HG02623 (cell line): ENCODE measurements around the gene CLDN7.
A peak's percentile ranks its signal among the peaks of the same experiment; 100 is the strongest.

Experiments
- ATAC-seq: cut with Tn5 transposase; IDR thresholded peaks from one replicate; pipeline ENCODE4 v1.9.1; 2021; ENCODE audit warnings: moderate library complexity; ENCODE audit not compliant: unreplicated experiment

CLDN7 gene

DNA sequence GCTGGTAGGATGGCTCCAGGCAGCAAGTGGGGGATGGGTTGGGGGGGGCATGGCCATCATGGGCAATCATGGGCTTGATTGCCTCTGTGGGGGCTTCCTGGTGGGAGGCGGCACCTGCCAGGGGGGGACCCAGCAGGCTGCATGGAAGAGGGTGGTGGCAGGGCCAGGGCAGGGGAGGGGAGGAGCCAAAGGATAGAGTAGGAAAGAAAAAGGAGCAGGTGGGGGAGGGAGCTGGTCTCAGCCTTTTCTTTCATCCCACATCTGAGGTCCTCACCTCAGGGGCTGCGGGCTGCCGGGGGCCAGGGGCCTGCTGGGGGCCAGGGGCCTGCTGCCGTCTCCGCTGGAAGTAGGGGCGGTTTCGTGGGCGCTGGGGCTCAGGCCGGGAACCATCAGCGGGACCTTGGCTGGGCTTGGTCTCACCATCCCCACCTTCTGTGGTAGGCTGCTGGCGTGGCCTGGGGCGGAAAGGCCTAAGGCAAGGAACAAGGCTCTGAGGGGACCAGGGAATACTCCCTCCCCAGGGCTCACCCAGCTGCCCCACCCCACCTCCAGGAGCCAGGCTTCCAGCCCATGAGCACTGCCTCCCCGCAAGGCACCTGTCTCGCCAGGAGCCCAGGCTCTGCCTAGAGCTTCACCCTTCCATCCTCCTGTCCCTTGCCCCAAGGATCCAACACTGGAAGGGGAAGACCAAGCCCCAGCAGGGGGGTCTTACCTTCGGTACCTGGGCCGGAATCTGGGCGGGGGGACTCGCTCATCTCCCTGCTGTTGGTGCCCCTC, 27.2 kb upstream of the CLDN7 start:
- no peak for ATAC-seq

DNA sequence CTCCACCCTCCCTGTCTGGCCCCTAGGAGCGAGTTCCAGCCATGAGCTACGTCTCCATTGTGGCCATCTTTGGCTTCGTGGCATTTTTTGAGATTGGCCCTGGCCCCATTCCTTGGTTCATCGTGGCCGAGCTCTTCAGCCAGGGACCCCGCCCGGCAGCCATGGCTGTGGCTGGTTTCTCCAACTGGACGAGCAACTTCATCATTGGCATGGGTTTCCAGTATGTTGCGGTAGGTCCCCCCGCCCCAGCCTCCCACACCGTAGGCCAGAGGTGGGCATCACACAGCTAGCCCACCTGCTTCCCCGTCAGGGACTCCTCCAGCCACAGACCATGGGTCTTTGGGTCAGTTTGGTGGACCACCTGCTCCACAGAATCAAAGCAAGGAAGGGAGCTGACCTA, 23.4 kb upstream of the CLDN7 start:
- no peak for ATAC-seq

DNA sequence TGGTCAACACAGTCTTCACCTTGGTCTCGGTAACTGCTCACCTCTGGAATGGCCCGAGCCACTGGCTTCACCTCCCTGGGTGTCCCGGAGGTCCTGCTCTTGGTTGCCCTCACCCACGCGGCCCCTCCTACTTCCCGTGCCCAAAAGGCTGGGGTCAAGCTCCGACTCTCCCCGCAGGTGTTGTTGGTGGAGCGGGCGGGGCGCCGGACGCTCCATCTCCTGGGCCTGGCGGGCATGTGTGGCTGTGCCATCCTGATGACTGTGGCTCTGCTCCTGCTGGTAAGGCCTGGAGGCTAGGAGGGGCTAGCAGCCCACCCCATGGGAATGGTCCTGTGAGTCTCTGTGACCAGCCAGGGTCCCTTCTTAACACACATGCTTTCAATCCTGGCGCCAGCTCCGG, 22.6 kb upstream of the CLDN7 start:
- ATAC-seq: no peak

DNA sequence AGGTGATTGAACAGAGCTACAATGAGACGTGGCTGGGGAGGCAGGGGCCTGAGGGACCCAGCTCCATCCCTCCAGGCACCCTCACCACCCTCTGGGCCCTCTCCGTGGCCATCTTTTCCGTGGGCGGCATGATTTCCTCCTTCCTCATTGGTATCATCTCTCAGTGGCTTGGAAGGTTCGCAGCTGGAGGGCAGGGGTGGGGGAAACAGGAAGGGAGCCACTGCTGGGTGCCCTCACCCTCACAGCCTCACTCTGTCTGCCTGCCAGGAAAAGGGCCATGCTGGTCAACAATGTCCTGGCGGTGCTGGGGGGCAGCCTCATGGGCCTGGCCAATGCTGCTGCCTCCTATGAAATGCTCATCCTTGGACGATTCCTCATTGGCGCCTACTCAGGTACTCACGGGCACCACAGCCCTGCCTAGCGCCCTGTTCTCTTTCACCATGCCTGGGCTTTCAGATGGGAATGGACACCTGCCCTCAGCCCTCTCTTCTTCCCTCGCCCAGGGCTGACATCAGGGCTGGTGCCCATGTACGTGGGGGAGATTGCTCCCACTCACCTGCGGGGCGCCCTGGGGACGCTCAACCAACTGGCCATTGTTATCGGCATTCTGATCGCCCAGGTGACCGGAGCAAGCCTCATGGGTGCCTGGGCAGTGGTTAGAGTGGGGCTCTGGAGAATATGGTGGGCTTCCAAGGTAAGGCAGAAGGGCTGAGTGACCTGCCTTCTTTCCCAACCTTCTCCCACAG, 21.4 kb upstream of the CLDN7 start:
- ATAC-seq: no peak

DNA sequence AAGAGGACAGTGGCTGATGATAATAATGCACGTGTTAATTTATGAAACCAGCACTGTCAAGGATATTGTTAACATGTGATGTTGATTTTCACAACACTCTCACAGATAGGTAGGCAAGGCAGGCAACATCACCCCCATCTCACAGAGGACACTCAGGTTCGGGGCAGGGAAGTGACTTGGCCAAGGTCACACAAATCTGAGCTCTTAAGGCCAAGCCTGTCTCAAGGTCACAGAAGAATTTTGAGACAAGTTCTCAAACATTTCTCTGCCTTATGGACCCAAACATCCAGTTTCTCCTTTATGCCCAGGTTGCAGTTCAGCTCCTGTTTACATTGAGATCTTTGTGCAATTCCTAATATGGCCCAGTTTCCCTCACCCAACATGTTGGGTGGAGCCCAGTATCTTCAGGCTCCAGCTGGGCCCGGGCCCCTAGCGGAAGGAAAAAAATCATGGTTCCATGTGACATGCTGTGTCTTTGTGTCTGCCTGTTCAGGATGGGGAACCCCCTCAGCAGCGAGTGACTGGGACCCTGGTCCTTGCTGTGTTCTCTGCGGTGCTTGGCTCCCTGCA, 20.6 kb upstream of the CLDN7 start:
- ATAC-seq: no peak

DNA sequence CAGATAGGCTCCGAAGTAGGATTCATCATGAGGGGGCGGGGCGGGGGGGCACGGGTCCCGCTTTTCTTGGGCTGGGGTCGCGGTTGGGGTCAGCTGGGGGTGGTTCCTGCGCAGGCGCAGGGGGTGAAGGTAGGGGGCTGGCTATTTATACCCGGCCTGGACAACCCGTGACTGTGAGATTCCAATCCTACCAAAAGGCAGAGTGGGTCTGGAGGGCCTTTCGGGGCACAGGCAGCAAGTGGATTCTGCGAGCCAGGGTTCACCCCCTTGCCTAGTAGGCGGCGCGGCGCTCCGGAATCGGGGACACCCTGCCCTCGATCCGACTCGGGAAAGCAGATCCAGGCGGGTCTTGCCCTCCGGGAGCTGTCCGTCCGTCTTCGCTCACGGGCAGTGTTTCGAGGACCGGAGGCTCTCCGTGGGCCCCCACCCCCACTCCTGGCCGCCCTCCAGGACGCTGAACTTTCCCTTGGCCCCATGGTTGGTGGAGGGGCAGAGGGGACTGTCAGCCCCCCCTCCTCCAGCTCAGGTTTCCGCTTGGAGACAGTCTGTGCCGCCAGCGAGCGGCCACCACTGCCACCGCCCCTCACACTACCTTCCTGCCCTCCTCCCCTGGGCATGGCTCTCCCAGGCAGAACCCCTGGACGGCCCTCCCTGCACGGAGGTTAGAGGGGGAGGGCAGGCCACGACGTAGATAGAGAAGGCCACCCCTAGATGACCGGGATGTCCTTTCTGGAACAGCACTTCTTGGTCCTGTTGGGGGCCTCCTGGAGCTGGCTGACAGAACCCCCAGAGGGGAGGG, 19.9 kb upstream of the CLDN7 start:
- ATAC-seq: no peak

DNA sequence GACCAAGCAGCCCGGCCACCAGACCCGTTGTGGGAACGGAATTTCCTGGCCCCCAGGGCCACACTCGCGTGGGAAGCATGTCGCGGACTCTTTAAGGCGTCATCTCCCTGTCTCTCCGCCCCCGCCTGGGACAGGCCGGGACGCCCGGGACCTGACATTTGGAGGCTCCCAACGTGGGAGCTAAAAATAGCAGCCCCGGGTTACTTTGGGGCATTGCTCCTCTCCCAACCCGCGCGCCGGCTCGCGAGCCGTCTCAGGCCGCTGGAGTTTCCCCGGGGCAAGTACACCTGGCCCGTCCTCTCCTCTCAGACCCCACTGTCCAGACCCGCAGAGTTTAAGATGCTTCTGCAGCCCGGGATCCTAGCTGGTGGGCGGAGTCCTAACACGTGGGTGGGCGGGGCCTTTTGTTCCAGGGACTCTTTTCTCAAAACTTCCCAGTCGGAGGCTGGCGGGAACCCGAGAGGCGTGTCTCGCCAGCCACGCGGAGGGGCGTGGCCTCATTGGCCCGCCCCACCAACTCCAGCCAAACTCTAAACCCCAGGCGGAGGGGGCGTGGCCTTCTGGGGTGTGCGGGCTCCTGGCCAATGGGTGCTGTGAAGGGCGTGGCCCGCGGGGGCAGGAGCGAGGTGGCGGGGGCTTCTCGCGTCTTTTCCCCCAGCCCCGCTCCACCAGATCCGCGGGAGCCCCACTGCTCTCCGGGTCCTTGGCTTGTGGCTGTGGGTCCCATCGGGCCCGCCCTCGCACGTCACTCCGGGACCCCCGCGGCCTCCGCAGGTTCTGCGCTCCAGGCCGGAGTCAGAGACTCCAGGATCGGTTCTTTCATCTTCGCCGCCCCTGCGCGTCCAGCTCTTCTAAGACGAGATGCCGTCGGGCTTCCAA, 19.0 kb upstream of the CLDN7 start, which contains the start of gene SLC2A4:
Gene SLC2A4 (plus strand): TSS at position 645 of the 879 bp plus-strand sequence. CDS start 217 bp downstream, at position 862.
- ATAC-seq: peak; percentile 38

DNA sequence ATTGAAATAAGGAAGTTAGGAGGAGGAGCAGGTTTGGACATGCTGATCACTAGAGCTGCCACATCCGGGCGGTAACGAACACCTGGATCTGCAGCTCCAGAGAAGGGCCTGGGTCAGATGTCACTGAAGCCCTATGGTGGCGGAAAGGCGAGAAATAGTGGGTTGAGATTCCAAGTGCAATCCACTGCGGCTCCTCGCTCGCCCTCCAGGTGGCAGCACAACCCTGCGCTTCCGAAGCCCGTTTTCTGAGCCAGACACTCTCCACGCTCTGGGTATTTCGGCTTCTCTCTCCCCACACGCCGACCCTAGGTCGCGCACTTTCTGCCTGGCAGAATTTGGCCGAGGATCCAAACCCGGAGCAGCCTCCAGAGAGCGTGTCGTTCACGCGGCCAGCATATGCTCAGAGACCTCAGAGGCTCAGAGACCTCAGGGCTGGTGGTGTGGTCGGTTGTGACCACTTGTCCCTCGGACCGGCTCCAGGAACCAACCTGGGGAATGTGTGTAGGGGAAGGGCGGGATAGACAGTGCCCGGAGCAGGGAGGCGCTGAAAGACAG, 18.3 kb upstream of the CLDN7 start:
- ATAC-seq: peak; percentile 47

DNA sequence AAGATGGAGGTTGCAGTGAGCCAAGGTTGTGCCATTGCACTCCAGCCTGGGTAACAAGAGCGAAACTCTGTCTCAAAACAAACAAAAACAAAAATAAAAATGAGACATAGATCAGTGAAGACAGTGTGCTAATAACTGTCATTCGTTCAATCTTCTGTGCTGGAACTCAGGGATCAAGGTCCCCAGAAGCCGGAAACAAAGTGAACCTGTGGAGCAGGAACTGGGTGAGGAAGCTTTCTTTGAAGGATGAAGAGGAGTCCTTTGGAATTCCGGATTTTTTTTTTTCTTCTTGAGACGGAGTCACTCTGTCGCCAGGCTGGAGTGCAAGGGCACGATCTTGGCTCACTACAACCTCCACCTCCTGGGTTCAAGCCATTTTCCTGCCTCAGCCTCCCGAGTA, 17.2 kb upstream of the CLDN7 start:
- ATAC-seq: no peak

DNA sequence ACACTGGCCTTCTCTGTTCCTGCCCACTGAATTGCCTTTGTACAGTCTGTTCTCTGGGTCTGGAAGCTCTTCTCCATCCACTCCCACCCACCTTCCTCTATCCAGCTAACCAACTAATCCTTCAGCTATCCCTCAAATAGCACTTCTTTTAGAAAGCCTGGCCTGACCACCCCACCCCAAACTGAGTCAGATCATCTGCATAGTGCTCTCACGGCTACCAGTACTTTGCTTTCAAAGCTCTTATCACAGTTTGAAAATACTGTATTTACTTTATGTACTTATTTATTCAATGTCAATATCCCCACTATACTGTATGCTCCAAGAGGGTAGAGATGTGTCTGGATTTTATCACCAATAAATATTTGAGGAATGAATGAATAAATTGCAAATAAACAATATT, 4.5 kb upstream of the CLDN7 start:
- no peak for ATAC-seq

DNA sequence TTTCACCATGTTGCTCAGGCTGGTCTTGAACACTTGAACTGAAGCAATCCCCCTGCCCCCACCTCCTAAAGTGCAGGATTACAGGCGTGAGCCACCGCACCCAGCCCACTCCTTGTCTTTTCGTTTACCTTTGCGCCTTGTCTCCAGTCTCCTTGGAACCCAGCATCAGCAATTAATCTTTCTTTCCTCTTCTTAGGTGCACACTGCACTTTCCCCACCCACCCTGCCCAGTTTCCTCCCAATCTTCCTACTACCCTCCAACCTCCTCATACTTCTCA, 1.5 kb upstream of the CLDN7 start:
- ATAC-seq: no peak

DNA sequence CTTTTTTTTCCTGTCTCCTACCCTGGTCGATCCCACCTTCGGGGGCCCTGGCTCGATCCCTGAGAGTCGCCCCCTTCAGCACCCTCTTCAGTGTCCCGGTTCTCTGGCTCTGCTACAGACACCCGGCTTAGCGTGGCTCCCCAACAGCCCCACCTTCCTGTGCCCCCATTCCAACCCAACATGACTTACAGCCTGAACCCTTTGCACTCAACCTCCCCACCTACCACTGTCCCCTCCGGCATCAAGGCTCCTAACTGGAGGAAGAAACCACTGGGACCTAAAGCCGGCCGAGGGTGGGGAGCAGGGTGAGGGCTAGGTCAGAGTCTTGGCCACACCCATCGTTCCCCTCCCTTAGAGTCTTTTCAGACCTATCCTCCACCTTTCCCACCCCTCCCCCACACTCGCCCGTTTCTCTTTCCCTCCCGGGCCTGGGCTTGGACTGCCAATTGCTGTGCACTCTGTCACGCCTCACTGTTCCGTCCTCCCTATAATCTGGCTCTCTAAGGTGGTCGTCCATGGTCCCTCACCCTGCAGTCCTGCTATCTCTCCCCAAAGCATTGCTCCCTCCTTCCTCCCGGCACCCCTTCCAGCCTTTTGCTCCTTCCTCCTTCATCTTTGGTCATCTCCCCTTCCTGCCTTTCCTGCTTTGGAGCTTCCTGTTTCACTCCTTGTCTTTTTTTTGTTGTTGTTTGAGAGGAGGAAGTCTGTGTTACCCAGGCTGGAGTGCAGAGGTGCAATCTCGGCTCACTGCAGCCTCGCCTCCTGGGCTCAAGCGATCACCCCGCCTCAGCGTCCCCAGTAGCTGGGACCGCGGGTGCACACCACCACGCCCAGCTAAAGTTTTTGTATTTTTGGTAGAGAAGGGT, 890 bp upstream of the CLDN7 start:
- ATAC-seq: no peak

DNA sequence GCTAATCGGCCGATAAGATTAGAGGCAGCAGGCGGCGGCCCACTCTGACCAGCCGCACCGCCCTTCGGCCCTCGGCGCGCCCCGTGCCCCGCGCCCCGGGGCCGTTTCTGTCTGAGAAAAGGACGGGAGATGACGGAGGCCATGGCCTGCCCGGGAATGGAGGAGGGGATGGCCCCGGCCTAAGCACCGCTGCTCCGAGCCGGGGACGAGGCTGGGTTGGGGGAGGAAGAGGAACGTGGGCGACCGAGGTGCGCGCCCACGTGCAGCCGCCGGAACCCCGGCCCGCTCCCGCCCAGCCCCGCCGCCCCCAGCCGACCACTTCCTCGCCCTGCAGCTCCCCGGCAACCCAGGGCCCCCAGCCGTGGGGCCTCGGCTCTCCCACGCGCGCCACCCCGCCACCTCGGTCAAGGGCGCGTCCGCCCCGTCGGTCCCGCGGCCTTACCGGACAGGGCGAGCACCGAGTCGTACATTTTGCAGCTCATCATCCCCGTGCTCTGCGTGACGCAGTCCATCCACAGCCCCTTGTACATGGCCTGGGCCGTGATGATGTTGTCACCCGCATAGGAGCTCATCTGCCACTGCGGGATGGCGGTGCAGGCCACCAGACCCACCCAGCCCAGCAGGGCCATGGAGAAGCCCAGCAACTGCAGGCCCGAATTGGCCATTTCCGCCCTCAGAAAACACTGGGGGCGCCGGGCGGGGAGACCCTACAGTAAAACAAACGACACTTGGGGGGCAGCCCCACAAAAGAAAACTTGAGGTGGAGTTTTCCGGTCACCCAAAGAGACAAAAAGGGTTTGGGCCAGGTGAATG, 693 bp downstream of the CLDN7 start:
- no peak for ATAC-seq

DNA sequence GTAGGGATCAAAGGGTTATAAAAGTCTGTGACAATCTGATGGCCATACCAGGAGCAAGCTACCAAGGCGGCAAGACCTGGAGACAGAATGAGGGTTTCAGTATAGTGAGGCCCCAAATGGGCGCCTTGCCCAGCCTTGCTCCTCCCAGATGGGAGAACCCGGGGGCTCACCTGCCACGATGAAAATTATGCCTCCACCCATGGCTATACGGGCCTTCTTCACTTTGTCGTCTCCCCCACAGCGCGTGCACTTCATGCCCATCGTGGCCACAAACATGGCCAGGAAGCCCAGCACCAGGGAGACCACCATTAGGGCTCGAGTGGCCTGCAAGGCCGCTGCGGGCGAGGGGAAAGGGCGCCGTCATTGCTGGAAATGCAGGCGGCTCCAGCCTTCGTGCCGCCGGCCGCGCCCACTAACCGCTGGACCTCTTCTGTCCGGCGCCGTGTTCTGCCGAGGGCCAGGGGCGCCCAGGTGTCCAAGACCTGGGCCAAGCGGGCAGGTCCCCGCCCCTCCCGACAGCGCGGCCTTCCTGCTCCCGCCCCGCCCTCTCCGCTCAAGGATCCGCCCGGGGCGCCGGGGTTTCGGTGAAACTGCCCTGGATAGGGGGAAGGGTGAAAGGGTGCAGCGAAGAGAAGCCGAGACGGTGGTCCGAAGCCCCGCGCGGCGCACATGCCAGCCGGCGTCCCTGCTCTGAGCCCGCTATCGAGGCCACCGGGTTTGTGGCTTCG, 1.5 kb downstream of the CLDN7 start:
- no peak for ATAC-seq

DNA sequence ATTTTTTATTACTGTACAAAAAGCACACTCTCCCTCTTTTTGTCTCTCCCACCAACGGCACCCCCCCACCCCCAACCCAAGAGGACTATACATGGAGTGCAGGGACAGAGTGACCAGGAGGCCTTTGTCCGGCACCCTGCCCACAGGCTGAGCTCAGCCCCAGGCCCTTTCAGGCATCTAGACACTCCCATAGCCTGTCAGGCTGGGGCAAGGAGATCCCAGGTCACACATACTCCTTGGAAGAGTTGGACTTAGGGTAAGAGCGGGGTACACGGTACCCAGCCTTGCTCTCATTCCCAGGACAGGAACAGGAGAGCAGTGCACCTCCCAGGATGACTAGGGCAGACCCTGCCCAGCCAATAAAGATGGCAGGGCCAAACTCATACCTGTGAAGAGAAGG, 2.1 kb downstream of the CLDN7 start:
- ATAC-seq: no peak

DNA sequence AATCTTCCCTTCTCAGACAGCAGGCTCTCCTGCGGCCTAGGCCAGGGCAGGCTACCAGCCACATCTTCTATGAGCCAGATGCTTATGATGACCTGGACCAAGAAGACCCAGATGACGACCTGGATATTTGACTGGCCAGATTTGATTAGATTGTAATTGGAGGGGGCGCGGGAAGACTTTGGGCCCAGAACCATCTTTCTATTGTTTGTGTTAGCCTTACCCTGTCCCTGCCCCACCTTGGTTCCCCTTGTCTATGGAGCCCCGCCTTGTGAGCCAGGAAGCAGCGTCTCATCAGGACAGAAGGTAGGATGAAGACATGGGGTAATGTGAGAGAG, 2.8 kb downstream of the CLDN7 start:
- ATAC-seq: no peak

DNA sequence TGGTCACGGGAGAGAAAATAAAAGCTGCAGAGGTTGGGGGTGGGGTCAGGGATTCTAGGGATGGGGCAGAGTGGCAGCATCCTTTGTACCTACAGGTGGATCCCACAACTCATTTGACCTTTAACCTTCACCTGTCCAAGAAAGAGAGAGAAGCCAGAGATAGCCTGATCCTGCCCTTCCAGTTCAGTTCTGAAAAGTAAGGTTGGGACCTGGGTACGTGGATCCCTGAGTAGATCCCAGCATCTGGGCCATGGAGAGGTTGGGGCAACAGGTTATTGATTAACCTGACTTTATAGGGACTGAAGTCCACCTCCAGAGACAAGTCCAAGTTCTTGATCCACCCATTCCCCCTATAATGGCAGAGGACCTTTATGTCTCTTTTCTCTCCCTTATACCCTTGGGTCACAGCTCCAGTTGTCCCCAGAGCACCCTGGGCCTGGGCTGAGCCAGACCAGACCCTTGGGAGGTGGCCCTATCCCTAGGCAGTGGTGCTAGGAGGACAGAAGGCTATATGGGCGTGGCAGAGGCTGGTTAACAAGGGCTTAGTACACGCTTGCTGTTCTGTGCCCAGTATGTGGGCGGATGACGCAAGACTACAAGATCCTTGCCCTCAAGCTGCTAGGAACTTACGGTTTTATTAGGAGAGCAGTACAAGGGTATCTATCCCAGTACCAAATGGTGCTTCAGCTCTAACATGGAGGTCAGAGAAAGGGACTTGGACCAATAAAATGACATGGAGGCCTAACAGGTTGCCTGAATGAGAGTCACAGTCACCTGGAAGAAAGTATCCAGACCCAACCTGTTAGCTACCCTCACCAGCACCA, 3.3 kb downstream of the CLDN7 start:
- ATAC-seq: no peak
